ENCODE measurements around the gene DCAF10. TPM values are rescaled to one million over a fixed set of nuclear protein-coding genes. Genes with fewer than 3 reads are reported as not detected.

The DCAF10 gene
- total and polyA plus RNA-seq, 2 of the 13 experiments (the other 11 are each of a cell fraction or from before 2014, with no cell fraction given), result 9.2 to 20.3 TPM

DNA sequence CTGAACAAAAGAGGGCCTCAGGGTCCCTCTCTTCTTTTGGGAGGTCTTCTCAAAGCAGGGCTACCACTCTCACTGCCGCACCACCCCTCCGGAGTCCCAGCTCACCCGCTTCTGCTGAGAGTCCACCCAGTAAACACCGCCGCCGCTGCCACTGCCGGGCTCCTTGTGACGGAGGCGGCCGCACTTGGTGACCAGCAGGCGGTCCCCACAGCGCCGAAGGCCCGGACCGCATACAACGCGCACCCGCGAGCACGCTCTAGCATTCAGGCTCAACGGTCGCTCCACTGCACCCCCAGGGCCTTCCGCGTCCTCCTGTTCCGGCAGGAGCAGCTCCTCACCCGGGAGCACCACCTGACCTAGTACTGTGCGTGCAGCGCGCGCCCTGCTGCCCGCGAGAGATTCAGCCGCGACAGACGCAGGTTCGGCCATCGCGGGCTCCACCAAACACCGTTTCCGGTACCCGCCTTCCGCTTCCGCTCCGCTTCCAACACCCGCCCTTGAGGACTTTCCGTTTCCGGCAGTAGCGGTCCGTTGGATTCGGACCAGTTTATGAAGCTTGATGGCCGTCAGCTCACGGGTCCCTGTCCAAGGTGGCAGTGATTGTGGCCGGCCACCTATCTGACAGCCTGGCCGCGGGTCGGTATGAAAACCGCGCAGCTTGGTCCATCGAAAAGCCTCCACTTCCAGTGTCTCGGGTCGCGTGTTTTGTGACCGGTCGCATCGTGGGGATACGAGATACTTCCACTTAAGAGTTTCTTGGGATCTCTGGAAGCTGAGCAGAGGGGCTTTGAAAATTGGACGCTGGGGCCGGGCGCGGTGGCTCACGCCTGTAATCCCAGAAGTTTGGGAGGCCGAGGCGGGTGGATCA is 15.7 kb upstream of the DCAF10 start, which contains the start of gene EXOSC3 (continued):
- TF ChIP-seq EHMT2 (IDR thresholded peaks at IDR 0.05; ENCODE audit: borderline replicate concordance, low read depth, low read length), result no peak
- no peak; the same call in 1 of the 2 replicates for TF ChIP-seq ZBTB3 (CRISPR knock-in tag; IDR thresholded peaks at IDR 0.05; ENCODE audit: borderline replicate concordance, low read depth)
- 0 out of 2 replicates have a peak, but pooled peaks have one; percentile 79 for TF ChIP-seq RARG (CRISPR knock-in tag; IDR thresholded peaks at IDR 0.05; ENCODE audit: low read depth)
- TF ChIP-seq RBAK (CRISPR knock-in tag; IDR thresholded peaks at IDR 0.05), result no peak
- TF ChIP-seq KAT8 (CRISPR knock-in tag; IDR thresholded peaks at IDR 0.05), result peak; percentile 99
- TF ChIP-seq ZNF615 (CRISPR knock-in tag; IDR thresholded peaks at IDR 0.05; ENCODE audit: borderline replicate concordance), result no peak
- no peak for TF ChIP-seq HNRNPK (IDR thresholded peaks at IDR 0.05; ENCODE audit: low read depth, low read length, poor library complexity, severe bottlenecking)
- peak; percentile 97 for TF ChIP-seq ARID4A (CRISPR knock-in tag; IDR thresholded peaks at IDR 0.05; ENCODE audit: borderline replicate concordance)
- peak; percentile 42; the same call in 1 of the 2 replicates for TF ChIP-seq PCBP1 (IDR thresholded peaks at IDR 0.05; ENCODE audit: borderline replicate concordance, low read depth, low read length)
- TF ChIP-seq JDP2 (CRISPR knock-in tag; IDR thresholded peaks at IDR 0.05; ENCODE audit: borderline replicate concordance), result no peak
- TF ChIP-seq, protein P1, sequence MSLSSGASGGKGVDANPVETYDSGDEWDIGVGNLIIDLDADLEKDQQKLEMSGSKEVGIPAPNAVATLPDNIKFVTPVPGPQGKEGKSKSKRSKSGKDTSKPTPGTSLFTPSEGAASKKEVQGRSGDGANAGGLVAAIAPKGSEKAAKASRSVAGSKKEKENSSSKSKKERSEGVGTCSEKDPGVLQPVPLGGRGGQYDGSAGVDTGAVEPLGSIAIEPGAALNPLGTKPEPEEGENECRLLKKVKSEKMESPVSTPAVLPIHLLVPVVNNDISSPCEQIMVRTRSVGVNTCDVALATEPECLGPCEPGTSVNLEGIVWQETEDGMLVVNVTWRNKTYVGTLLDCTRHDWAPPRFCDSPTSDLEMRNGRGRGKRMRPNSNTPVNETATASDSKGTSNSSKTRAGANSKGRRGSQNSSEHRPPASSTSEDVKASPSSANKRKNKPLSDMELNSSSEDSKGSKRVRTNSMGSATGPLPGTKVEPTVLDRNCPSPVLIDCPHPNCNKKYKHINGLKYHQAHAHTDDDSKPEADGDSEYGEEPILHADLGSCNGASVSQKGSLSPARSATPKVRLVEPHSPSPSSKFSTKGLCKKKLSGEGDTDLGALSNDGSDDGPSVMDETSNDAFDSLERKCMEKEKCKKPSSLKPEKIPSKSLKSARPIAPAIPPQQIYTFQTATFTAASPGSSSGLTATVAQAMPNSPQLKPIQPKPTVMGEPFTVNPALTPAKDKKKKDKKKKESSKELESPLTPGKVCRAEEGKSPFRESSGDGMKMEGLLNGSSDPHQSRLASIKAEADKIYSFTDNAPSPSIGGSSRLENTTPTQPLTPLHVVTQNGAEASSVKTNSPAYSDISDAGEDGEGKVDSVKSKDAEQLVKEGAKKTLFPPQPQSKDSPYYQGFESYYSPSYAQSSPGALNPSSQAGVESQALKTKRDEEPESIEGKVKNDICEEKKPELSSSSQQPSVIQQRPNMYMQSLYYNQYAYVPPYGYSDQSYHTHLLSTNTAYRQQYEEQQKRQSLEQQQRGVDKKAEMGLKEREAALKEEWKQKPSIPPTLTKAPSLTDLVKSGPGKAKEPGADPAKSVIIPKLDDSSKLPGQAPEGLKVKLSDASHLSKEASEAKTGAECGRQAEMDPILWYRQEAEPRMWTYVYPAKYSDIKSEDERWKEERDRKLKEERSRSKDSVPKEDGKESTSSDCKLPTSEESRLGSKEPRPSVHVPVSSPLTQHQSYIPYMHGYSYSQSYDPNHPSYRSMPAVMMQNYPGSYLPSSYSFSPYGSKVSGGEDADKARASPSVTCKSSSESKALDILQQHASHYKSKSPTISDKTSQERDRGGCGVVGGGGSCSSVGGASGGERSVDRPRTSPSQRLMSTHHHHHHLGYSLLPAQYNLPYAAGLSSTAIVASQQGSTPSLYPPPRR (CRISPR knock-in tag; IDR thresholded peaks at IDR 0.05; ENCODE audit: borderline replicate concordance), result peak; percentile 30; the same call in 1 of the 2 replicates
- TF ChIP-seq, protein P2, sequence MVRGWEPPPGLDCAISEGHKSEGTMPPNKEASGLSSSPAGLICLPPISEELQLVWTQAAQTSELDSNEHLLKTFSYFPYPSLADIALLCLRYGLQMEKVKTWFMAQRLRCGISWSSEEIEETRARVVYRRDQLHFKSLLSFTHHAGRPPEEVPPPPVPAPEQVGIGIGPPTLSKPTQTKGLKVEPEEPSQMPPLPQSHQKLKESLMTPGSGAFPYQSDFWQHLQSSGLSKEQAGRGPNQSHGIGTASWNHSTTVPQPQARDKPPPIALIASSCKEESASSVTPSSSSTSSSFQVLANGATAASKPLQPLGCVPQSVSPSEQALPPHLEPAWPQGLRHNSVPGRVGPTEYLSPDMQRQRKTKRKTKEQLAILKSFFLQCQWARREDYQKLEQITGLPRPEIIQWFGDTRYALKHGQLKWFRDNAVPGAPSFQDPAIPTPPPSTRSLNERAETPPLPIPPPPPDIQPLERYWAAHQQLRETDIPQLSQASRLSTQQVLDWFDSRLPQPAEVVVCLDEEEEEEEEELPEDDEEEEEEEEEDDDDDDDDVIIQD (CRISPR knock-in tag; IDR thresholded peaks at IDR 0.05; ENCODE audit: low read depth), result peak; percentile 10; the same call in 1 of the 2 replicates
- no peak; the same call in 1 of the 2 replicates for TF ChIP-seq ZNF567 (CRISPR knock-in tag; IDR thresholded peaks at IDR 0.05; ENCODE audit: borderline replicate concordance)
- TF ChIP-seq ZNF496 (CRISPR knock-in tag; IDR thresholded peaks at IDR 0.05; ENCODE audit: insufficient replicate concordance), result no peak
- TF ChIP-seq CBFB (CRISPR knock-in tag; IDR thresholded peaks at IDR 0.05), result peak; percentile 58; the same call in 1 of the 2 replicates
- TF ChIP-seq ZNF703 (CRISPR knock-in tag; IDR thresholded peaks at IDR 0.05; ENCODE audit: borderline replicate concordance), result peak; percentile 81; the same call in 1 of the 2 replicates
- TF ChIP-seq STAT5B (CRISPR knock-in tag; IDR thresholded peaks at IDR 0.05), result no peak

Data from HepG2 (cell line).